ENCODE measurements around the gene TSR2.
"Not testable (repeated sequence)": the region's sequence is repeated elsewhere in the genome, so short reads cannot be mapped to it uniquely, and the experiment has no call there.

Gene TSR2

GRCh38 chrX:54473993-54474859 lies 34.0 kb downstream of the TSR2 start:
- DNase-seq (ENCODE audit: low read depth), result no peak

DNA sequence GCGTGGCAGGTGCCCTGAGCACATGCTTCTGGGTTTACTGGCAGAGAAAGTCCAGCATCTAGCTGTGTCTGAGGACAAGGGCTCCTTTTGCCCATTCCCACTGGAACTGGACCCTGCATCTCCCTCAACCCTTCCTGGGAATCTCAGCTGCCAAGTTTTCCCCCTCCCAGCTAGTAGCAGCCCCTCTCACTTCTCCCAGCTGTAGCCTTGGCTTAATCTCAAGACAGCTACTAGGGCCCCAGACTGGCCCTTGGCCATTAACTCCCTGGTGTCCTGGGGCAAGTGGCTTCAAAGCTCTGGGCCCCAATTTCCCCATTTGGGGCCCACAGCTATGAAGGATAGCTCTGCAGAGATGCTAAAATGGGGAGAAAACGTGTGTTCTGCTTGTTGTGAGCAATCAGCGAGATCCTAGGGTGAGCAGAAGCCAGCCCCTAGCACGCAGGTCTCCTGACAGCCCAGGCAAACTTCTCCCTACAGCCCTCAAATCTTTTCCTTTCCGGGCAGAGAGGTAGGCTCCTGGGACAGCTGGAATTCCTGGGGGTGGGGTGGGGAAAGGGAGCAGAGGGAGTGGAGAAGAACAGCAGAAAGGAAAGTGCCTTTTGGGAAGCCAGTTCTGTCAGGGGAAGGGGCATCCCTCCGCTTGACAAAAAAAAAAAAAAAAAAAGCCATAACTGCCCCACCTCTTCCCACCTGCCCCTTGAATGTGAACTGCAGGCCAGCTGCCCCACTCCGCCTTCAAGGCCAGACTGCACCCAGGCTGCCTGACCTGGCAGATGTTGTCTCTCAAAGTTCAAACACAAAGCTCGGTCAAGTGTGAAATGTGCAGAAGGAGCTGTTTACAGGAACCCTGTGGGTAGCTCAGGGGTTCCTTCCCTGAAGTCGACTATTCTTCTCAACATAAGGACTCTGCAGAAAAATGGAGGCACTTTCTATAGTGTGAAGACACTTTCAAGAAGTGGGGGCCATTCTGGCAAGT lies 39.2 kb downstream of the TSR2 start:
- no peak for DNase-seq (ENCODE audit: low read depth)

DNA sequence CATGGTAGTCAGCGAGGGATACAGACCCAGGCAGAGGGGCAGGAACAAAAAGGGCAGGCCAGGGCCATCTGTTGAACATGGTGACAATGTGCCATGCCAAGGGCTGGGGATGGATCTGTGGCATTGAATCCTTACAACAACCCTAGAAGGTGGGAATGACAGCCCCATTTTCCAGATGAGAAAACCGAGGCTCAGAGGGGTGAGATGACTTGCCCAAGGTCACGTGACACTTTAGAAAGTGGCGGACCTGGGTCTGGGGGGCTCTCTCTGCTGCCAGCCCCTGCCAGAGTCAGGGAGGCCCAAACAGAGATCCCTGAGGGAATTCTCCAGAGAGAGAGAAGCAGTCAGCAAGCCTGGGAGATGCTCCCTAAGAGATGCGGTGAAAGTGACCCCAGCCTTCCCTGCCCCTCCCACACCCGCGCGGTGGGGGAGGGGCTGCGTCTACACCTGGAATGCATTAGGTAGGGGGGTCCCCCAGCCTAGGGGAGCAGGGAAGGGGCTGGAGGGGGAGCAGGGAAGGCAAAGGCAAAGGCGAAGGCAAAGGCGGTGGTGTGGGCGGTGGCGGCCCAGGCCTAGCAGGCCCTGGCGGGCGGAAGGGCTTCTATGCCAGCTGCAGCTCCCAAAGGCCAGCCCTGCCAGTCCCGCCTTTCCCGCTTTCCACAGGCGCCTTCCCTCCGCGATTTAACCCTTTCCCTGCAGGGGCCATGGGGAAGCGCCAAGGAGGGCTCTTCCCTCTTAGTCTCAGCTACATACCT lies 42.8 kb downstream of the TSR2 start:
- no peak for DNase-seq (ENCODE audit: low read depth)

DNA sequence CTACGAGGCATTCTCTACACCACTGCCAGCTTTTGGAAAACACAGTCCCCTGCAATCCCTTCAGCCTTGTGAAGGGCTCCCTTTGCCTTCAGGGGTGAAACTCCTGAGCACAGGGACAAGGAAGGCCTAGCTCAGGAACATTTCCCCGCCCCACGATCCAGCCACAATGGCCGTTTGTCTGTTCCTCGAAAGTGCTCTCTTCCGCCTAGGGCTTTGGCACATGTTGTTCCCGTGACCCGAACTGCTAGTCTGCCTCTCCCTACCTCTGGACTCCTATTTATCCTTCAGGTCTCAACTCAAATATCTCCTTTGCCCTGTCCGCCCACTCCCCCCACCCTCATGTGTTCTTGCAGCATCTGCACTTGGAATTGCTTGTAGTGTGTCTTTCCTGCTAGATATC lies 43.7 kb downstream of the TSR2 start:
- no peak for DNase-seq (ENCODE audit: low read depth)

DNA sequence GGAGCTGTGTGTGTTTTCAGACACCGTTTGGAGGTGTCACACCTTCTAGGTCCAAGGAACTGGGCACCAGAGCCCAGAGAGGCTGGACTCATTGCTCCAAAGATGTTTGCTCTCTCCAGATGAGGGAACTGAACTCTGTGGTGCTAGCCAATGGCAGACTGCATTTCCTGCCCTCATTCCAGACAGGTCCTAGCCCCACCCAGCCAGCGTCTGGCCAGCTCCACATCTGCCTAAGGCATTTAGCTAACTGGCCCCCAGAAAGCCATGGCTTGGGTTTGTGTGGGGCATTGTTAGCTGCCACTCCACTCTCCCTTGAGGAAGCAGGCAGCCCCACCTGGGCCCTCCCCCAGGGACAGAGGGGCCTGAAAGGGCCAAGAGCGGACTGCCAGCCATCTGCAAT lies 44.5 kb downstream of the TSR2 start:
- DNase-seq (ENCODE audit: low read depth), result no peak

DNA sequence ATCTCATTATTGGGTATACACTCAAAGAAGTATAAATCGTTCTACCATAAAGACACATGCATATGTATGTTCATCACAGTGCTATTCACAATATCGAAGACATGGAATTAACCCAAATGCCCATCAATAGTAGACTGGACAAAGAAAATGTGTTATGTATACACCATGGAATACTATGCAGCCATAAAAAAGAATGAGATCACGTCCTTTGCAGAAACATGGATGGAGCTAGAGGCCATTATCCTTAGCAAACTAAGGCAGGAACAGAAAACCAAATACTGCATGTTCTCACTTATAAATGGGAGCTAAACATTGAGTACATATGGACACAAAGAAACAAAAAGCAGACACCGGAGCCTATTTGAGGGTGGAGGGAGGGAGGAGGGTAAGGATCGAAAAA lies 49.6 kb downstream of the TSR2 start:
- DNase-seq (ENCODE audit: low read depth), result not testable (repeated sequence)

DNA sequence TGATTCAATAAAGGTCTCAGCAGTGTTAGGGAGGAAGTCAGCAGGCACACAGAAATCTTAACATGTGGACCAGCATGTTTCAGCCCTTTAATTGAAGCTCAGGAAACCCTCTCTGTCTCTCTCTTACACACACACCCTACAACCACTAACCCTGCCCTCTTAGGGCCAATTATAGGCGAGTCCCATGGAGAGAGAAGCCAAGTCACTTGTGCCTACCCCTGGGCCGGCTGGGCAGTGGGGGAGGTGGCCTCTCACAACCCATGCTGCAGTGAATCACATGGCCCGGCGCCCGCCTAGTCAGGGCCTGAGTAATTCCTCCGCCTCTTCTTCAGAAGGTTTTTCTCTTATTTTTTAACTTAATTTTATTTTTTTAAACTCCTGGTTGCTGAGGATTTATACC lies 52.1 kb downstream of the TSR2 start:
- DNase-seq (ENCODE audit: low read depth), result no peak

DNA sequence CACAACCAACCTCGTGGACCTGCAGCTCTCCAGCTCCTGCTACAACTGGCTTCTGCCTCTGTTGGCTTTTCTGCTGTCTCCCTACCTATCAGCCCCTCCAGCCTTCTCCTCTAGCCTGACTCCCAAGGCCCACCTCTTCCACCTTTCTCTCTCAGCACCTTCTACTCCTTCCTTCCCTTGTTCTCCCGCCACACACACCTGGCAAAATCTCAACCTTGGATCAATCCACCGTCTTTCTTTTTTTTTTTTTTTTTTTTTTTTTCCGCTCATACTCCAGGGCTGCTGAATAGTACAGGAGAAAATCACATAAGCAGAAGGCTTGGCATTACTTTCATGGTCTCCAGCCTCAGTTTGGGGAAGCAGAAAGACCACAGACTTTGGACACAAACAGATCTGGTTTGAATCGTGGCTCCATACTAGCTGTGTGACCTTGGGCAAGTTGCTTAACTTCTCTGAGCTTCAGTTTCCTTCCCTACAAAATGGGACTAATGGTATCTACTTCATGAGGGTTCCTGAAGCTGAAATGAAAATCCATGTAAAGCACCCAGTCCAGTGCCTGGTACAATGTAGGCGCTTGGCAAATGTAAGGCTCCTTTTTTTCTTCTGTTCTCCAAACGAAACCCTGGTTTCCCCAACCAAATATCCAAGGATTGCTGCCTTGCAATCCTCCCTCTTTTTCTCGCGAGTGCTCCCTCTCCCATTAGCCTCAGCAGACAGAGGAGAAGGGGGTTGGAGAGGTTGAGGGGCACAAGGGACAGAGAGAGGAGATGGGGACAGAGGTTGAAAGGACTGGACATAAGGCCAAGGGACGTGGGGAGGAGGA lies 54.2 kb downstream of the TSR2 start:
- DNase-seq (ENCODE audit: low read depth), result no peak
